Measurements from ENCODE around the gene DGLUCY.

DNA sequence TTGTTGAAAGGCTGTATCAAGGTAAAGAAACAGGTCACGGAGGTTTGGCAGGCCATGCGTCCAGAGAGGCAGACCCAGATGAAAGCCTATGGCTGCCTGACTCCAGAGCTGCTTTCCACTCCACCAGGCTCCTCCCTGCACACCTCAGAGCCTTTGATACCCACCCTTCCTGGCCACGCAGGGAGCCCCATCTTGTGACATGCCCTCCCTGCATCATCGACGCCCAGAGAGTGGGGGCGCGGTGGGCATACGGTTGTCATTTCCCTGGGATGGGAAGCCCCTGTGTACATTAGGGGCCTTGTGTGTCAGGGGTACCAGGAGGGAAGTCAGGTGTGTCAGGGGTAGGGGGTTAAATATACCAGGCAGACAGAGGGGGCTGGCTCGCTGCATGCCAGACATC lies 160.9 kb downstream of the DGLUCY start:
- TF ChIP-seq, protein P1, sequence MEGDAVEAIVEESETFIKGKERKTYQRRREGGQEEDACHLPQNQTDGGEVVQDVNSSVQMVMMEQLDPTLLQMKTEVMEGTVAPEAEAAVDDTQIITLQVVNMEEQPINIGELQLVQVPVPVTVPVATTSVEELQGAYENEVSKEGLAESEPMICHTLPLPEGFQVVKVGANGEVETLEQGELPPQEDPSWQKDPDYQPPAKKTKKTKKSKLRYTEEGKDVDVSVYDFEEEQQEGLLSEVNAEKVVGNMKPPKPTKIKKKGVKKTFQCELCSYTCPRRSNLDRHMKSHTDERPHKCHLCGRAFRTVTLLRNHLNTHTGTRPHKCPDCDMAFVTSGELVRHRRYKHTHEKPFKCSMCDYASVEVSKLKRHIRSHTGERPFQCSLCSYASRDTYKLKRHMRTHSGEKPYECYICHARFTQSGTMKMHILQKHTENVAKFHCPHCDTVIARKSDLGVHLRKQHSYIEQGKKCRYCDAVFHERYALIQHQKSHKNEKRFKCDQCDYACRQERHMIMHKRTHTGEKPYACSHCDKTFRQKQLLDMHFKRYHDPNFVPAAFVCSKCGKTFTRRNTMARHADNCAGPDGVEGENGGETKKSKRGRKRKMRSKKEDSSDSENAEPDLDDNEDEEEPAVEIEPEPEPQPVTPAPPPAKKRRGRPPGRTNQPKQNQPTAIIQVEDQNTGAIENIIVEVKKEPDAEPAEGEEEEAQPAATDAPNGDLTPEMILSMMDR (IDR thresholded peaks at IDR 0.05): no peak
- no peak for TF ChIP-seq POLR2A (IDR thresholded peaks at IDR 0.05)
